HTR-8/SVneo (cell line): ENCODE data around the gene DHX29.
A peak's percentile ranks its signal among the peaks of the same experiment; 100 is the strongest.
"Not testable (repeated sequence)": the region's sequence is repeated elsewhere in the genome, so short reads cannot be mapped to it uniquely, and the experiment has no call there.

Experiments used
- DNase-seq: peaks from one replicate; pipeline ENCODE4 v3.0.0; 2011; ENCODE audit warnings: low spot score, mixed read lengths; ENCODE audit not compliant: insufficient read length
- FAIRE-seq: peaks from 2 replicates; lab custom pipeline; 2011; peaks lifted over from hg19 to GRCh38; lab: Jason Lieb, UNC

Gene DHX29

DNA sequence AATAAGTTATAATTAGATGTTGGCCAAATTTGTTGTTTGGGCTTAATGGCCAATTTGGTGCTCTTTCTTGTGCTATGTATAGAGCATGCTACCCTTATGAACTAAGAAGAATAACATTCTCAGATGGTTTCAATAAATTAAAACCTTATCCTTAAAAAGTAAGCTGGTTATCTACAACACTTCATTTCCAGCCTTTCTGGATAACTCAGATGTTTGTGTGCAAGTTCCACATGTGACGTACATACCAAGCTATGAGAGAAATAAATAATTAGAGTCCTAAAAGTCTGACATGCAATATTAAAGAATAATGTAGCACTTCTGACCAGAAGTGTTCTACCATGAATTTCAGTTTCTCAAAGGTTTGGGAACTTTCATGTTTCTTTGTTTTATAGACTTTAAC, 12.0 kb upstream of the DHX29 start:
- DNase-seq (no peak), FAIRE-seq (no peak)

DNA sequence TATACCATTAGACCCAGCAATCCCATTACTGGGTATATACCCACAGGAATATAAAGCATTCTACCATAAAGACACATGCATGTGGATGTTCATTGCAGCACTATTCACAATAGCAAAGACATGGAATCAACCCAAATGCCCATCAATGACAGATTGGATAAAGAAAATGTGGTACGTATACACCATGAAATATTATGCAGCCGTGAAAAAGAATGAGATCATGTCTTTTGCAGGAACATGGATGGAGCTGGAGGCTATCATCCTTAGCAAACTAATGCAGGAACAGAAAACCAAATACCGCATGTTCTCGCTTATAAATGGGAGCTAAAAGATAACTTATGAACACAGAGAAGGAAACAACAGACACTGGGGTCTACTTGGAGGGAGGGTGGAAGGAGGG, 10.7 kb upstream of the DHX29 start:
- not testable (repeated sequence) for FAIRE-seq, DNase-seq

DNA sequence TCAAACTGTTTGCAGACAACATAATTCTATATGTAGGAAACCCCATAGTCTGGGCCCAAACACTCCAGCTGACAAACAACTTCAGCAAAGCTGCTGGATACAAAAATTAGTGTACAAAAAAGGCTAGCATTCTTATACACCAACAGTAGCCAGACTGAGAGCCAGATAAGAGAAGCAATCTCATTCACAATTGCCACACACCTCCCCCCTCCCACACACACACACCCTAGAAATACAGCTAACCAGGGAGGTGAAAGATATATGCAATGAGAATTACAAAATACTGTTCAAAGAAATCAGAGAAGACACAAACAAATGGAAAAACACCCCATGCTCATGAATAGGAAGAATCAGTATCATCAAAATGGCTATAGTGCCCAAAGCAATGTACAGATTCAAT, 9.3 kb upstream of the DHX29 start:
- DNase-seq (no peak), FAIRE-seq (no peak)

DNA sequence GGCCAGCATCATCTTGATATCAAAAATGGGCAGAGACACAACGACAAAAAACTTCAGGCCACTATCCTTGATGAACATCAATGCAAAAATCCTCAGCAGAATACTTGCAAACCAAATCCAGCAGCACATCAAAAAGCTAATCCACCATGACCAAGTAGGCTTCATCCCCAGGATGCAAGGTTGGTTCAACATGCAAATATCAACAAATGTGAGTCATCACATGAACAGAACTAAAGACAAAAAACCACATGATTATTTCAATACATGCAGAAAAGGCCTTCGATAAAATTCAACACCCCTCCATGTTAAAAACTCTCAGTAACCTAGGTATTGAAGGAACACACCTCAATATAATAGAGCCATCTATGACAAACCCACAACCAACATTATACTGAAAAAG, 8.8 kb upstream of the DHX29 start:
- DNase-seq (no peak), FAIRE-seq (no peak)

DNA sequence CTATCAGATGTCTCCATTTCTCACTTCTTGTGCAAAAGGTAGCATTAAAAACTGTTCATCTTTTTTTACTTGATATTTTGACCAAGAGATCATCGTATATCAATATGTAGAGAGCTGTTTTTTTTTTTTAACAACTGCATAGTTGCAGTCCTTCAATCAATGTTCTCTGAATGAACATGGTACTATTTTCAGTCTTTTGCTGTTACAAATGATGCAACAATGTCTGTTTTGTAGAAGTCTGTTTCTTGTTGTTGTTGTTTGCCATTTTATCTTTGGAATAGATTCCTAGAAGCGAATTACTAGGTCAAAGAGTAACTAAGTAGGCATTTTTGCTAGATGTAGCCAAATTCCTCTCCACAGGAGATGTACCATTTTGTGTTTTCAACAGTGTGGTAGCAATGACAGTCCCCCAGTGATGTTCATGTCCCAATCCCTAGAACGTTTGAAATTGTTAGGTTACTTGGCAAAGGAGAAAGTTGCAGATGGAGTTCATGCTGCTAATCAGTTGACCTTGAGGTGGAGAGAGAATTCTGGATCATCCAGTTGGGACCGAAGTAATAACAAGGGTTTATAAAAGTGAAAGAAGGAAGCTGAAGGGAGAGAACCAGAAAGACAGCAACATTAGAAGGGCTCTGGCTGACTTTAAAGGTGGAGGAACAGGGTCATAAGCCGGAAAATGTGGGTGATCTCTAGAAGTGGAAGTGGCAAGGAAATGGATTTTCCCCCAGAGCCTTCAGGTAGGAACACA, 6.5 kb upstream of the DHX29 start:
- FAIRE-seq (peak; percentile 20), DNase-seq (no peak)

- no peak for FAIRE-seq
Measured at GRCh38 chr5:55308254-55308836, 851 bp upstream of the DHX29 start.

DNA sequence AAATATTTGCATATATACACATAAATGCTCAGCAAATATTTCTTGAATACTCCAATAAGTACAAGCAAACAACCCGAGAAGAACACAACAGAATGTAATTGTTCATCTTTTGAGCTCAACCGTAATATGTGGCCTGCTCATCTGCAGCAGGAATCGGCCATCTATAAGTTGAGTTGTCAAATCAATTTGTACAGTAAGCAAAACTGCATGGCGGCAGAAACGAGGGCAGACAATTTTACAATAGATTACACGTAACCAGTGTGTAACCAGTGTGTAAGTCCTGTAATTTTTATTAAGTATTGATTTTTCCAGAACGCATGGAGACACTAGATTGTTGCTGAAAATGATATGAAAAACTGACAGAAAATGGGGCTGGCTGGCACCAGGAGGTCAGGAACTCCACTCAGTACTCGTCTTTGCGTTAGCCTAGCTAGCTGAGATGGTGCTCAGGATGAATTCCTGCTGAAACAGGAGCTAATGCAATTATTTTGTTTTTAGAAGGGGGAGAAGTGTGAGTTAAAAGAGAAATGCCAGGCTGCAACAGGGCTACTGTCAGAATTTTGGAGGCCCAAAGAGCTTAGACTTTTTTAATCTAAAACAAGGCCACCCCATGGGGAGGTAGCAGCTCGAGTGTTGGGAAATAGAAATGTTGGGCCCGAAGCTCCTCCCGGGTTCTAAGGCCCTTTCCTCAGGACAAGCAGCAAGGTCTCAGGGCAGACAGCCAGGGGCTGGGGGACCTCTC, 682 bp downstream of the DHX29 start:
- DNase-seq (peak; percentile 15), FAIRE-seq (no peak)

More at GRCh38 chr5:55308254-55308836, 851 bp upstream of the DHX29 start:
- DNase-seq, result peak; percentile 17

DNA sequence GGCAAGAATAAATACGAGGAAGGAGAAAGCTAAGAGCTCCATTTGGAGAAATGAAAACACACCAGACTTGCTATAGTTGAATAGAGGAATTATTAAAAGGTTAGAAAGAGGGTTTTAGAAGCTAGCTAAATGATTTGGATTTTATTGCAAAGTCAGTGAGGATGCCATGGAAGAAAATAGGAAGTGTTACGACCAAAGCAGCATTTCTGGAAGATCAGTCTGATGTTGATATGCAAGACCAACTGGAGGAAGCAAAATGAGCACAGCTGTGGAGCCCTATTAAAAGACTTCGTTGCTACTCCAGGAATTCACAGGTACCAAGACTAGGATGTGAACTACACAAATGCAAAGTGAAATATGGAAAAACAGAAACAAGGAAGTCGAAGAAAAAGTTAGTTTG, 2.1 kb downstream of the DHX29 start:
- FAIRE-seq, result no peak
- DNase-seq, result no peak

DNA sequence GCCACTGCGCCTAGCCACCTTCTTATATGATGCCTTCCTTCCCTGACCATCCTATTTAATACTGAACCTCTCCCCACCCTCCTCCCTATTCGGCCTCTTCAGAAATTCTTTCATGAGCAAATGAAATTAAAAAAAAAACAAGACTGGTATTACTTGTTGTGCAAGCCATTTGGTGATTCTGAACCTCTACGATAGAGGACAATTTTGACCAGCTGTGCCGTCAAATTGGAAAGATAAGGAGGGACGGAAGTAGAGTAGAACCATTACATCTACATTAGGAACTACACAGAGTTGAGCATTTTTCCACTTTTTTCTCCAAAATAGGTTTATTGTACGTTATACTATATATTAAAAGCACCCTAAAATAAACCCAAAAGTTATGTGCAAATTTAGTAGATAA, 2.9 kb downstream of the DHX29 start:
- DNase-seq (no peak), FAIRE-seq (no peak)

DNA sequence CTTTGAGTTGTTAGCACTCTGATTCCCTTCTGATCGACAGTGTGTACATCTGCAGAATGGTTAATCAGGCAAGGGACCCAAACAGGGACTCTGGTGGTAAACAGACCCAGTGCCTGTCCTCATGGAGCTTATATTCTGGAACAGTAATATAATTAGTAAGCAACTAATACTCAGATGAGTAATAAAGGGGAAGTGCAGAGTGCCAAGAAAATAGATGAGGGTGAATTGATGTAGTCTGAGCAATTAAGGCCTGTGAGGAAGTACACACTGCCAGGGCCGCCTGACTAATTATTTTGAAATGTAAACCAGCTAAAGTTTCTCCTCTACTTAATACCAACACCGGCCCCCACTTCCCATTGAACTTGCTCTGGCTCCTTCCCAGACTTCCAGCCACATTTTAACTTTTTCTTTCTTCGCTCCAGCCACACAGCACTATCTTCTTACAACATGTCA, 4.2 kb downstream of the DHX29 start:
- DNase-seq, result no peak

DNA sequence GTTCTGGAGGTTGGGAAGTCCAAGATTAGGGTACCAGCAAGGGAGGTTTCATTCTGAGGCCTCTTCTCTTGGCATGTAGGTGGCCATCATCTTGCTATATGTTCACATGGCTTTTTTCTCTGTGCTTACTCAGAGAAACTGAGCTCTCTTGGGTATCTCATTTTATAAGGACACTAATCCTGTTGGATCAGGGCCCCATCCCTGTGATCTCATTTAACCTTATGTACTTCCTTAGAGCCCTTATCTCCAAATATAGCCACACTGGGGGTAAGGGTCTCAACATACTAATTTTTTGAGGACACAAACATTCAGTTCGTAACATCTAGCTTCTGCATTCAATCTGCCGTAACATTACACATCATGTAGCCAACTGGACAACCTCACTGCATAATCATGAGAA, 6.6 kb downstream of the DHX29 start:
- FAIRE-seq (no peak), DNase-seq (no peak)

More for the DNA sequence above, 4.2 kb downstream of the DHX29 start:
- FAIRE-seq, result no peak

DNA sequence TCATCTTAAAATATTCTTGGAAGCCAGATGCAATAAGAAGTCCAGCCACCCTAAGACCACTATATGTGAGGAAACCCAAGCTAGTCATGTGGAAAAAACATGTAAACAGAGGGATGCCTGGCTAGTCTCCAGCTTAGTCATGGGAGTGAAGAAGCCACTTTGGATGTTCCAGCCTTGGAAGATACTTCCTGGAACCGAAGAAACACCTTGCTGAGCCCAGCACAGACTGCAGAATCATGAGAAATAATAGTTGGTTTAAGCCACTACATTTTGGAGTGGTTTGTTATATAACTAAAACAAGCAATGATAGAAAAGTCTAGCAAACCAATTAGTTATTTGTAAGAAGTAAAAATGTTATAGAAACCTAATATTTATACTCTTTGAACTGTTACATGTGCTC, 12.6 kb downstream of the DHX29 start:
- DNase-seq, result no peak
- FAIRE-seq, result no peak

DNA sequence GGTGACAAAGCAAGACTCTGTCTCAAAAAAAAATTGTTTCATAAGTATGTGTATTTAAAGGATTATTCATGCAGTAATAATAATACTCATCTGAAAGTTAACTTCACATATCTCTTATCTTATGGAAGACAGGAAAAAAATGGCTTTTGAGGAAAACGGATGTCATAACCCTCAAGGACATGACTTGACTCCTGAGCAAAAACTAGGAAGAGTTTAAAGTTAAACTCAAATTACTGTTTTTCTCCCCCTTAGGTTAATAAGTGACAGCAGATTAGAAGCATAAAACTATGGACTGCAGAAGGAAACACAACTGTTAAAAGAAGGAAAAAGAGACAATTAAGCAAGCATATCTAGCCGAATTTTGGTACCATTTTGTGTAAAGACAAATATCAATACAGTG, 16.5 kb downstream of the DHX29 start:
- DNase-seq (no peak), FAIRE-seq (no peak)

DNA sequence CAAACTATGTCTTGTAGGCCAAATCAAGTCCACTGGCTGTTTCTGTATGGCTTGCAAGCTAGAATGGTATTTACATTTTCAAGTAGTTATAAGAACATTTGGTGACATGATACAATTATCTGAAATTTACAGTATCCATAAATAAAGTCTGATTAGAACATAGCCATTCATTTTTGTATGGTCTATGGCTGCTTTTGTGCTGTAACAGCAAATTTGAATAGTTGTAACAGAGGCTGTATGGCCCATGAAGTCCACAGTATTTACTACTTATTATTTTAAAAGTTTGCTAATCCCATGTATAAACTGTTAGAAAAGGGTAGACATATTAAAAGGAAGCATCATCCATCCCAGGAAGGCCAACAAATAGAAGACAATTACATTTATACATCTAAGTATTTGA, 17.7 kb downstream of the DHX29 start:
- DNase-seq, result no peak
- FAIRE-seq, result no peak

GRCh38 chr5:55286411-55286933, 21.0 kb downstream of the DHX29 start:
- DNase-seq, result no peak
- no peak for FAIRE-seq

GRCh38 chr5:55278778-55279177, 28.7 kb downstream of the DHX29 start:
- no peak for FAIRE-seq
- no peak for DNase-seq

DNA sequence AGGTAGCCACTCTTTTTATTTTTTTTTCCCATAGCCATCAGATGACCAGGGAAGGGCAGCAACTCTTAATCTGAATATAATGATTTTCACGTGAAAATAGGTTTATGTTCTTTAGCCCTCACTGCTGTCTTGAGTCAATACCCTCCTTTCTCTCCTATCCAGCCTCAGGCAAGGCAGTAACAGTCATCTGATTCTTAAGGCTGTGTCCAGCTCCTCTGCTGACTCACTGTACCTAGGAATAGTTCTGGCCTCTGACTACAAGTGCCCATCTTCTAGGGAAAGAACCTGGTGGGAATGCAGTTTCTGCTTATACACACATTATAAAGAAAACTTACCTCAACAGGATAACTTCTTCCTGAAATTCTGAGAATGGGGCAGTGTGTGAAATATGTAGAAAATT, 30.7 kb downstream of the DHX29 start:
- DNase-seq, result no peak
- no peak for FAIRE-seq

DNA sequence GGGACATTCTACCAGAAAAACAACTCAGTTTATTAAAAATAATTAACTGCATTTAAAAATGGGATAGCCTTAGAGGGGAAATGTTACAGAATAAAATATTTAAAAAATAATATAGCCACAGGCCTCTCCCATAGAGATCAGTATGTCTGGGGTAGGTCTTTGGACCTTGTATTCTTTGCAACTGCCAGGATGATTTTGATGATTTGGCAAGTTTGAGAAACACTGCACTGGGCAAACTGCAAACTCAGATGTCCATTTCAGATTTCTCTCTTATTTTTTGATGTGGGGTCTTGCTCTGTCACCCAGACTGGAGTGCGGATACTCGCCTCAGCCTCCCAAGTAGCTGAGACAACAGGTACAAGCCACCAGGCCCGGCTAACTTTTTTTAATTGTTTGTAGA, 49.2 kb downstream of the DHX29 start:
- FAIRE-seq, result no peak
- no peak for DNase-seq

- FAIRE-seq, result no peak
- no peak for DNase-seq
Measured at GRCh38 chr5:55254802-55255201, 52.7 kb downstream of the DHX29 start.

DNA sequence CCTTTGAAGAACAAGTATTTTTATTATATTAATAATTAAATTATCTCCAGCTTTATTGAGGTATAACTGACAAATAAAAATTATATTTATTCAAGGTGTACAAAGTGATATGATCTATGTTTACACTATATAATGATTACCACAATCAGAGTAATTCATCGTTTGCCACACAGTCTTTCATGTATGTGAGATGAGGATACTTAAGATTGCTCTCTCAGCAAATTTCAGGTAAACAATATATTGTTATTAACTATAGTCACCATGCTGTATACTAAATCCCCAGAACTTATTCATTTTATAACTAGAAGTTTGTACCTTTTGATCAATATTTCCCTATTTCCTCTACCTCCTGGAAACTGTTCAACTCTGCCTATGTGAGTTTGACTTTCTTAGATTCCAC, 57.4 kb downstream of the DHX29 start:
- FAIRE-seq (no peak), DNase-seq (no peak)

- FAIRE-seq, result no peak
- DNase-seq, result no peak
Measured at GRCh38 chr5:55241746-55242145, 65.7 kb downstream of the DHX29 start.
